Measurements from ENCODE around the gene CACNA1C. TPM values are rescaled to one million over a fixed set of nuclear protein-coding genes. Genes with fewer than 3 reads are reported as not detected.

CACNA1C gene
- total RNA-seq, 1 experiment from 2014 or later: 3.7 TPM

DNA sequence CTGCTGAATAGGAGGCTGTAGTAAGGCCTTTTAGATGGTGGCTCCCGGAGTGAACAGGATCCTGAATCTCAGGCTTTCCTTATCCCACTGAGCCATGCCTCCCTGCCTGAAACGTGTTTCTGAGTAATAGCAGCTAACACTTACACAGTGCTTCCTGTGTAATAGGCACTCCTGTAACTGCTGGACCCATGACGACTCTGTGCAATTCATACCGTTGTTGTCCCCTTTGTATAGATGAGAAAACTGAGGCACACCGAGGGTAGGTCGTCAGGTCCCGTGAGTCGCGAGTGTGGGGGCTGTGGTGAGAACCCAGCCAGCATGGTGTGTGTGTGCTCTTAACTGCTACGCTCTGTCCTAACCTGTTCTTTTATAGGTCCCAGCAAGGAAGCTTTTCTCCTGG, 193.6 kb downstream of the CACNA1C start:
- Histone ChIP-seq H3K27me3 (replicated peaks; ENCODE audit: insufficient read depth, low read depth, low read length, poor library complexity) (no peaks in the 10 kb centered on the region), H3K9me3 (ENCODE audit: low read depth, low read length, poor library complexity, severe bottlenecking) (no peaks in the 10 kb centered on the region), H3K27ac (ENCODE audit: low read depth, low read length, poor library complexity, severe bottlenecking) (no peak overlapping the region), H3K4me1 (ENCODE audit: insufficient read depth, low read length, poor library complexity, severe bottlenecking) (peaks cover 10% of the 10 kb centered on the region), H3K4me3 (ENCODE audit: low read depth, low read length, poor library complexity, severe bottlenecking) (no peak overlapping the region), H3K36me3 (ENCODE audit: insufficient read depth, low read length, poor library complexity, severe bottlenecking) (no peaks in the 10 kb centered on the region)
- no peak for DNase-seq (ENCODE audit: low spot score)
- POLR2A ChIA-PET (ENCODE audit: low non-redundant PET): no interaction called here
- TF ChIP-seq, protein P1, sequence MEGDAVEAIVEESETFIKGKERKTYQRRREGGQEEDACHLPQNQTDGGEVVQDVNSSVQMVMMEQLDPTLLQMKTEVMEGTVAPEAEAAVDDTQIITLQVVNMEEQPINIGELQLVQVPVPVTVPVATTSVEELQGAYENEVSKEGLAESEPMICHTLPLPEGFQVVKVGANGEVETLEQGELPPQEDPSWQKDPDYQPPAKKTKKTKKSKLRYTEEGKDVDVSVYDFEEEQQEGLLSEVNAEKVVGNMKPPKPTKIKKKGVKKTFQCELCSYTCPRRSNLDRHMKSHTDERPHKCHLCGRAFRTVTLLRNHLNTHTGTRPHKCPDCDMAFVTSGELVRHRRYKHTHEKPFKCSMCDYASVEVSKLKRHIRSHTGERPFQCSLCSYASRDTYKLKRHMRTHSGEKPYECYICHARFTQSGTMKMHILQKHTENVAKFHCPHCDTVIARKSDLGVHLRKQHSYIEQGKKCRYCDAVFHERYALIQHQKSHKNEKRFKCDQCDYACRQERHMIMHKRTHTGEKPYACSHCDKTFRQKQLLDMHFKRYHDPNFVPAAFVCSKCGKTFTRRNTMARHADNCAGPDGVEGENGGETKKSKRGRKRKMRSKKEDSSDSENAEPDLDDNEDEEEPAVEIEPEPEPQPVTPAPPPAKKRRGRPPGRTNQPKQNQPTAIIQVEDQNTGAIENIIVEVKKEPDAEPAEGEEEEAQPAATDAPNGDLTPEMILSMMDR (conservative IDR thresholded peaks at IDR 0.05; ENCODE audit: low read depth, low read length): no peak
- no peak for TF ChIP-seq EZH2 (IDR thresholded peaks at IDR 0.05; ENCODE audit: borderline replicate concordance, low read depth, low read length, poor library complexity, severe bottlenecking)
- intact Hi-C loops (cut with micrococcal nuclease; ENCODE audit: unreplicated experiment): no loop called here
- BruUV-seq (replicated peaks): no TSS peak
- CTCF ChIA-PET: no interaction called here

DNA sequence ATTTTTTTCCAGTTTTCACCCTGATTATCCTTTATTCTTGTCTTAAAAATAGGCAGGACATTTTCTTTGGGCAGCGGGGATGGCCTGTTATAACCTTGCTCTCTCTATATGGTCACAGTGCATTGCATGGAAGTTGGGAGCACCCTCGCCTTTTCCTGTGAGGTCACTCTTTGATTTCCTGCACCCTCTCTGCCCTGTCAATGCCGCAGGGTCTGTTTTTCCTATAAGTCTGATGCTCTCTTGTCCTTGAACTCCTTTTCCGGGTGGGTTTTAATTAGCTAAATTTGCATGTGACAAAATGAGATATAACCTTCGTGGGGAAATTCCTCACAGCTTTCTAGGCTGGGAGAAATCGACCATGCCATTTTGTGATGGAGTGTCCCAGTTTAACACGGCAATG, 194.3 kb downstream of the CACNA1C start:
- intact Hi-C loops (cut with micrococcal nuclease; ENCODE audit: unreplicated experiment): no loop called here
- ChIA-PET CTCF (no interaction called here), POLR2A (ENCODE audit: low non-redundant PET) (no interaction called here)
- BruUV-seq (replicated peaks): no TSS peak
- H3K4me3 ChIP-seq (ENCODE audit: low read depth, low read length, poor library complexity, severe bottlenecking): no peak overlapping the region
- DNase-seq (ENCODE audit: low spot score): no peak
- H3K4me1 ChIP-seq (ENCODE audit: insufficient read depth, low read length, poor library complexity, severe bottlenecking): peaks cover 16% of the 10 kb centered on the region
- TF ChIP-seq, protein P1 (conservative IDR thresholded peaks at IDR 0.05; ENCODE audit: low read depth, low read length): no peak
- no peak for TF ChIP-seq EZH2 (IDR thresholded peaks at IDR 0.05; ENCODE audit: borderline replicate concordance, low read depth, low read length, poor library complexity, severe bottlenecking)
- H3K36me3 ChIP-seq (ENCODE audit: insufficient read depth, low read length, poor library complexity, severe bottlenecking): no peaks in the 10 kb centered on the region
- no peaks in the 10 kb centered on the region for H3K9me3 ChIP-seq (ENCODE audit: low read depth, low read length, poor library complexity, severe bottlenecking)
- H3K27me3 ChIP-seq (replicated peaks; ENCODE audit: insufficient read depth, low read depth, low read length, poor library complexity): no peaks in the 10 kb centered on the region
- no peak overlapping the region for H3K27ac ChIP-seq (ENCODE audit: low read depth, low read length, poor library complexity, severe bottlenecking)

DNA sequence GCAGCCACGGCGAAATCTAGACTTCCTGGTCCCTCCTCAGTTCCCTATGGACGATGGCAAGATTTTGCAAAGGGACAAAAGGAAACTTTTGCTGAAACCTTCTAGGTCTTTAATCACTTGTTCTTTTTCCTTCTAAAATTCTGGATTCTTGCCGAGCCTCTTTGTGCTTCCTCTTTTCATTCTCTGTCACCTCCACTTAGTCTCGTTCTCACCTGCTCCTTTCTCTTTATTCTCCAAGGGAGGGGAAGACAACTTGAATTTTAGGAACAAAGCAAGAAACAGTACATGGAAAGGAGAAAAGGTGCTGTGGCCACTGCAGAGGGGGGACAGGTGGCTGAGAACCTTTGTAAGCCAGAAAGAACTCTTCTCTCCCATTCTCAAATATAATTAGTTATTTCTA, 194.8 kb downstream of the CACNA1C start:
- no peak for TF ChIP-seq EZH2 (IDR thresholded peaks at IDR 0.05; ENCODE audit: borderline replicate concordance, low read depth, low read length, poor library complexity, severe bottlenecking)
- TF ChIP-seq, protein P1 (conservative IDR thresholded peaks at IDR 0.05; ENCODE audit: low read depth, low read length): no peak
- Histone ChIP-seq H3K27ac (ENCODE audit: low read depth, low read length, poor library complexity, severe bottlenecking) (no peak overlapping the region), H3K4me3 (ENCODE audit: low read depth, low read length, poor library complexity, severe bottlenecking) (no peak overlapping the region), H3K9me3 (ENCODE audit: low read depth, low read length, poor library complexity, severe bottlenecking) (no peaks in the 10 kb centered on the region), H3K4me1 (ENCODE audit: insufficient read depth, low read length, poor library complexity, severe bottlenecking) (peaks cover 18% of the 10 kb centered on the region), H3K36me3 (ENCODE audit: insufficient read depth, low read length, poor library complexity, severe bottlenecking) (no peaks in the 10 kb centered on the region), H3K27me3 (replicated peaks; ENCODE audit: insufficient read depth, low read depth, low read length, poor library complexity) (no peaks in the 10 kb centered on the region)
- no TSS peak for BruUV-seq (replicated peaks)
- ChIA-PET CTCF (no interaction called here), POLR2A (ENCODE audit: low non-redundant PET) (no interaction called here)
- DNase-seq (ENCODE audit: low spot score): no peak
- intact Hi-C loops (cut with micrococcal nuclease; ENCODE audit: unreplicated experiment): no loop called here

Data from A673 (cell line).